Activated naive CD4-positive, alpha-beta T cell treated with anti-CD3 and anti-CD28 coated beads for 36 hours (primary cell): ENCODE data around the gene HSPA12B. TPM values are rescaled to one million over a fixed set of nuclear protein-coding genes. Genes with fewer than 3 reads are reported as not detected.

Source experiments
- CTCF ChIA-PET: fragments of 350-600 bp; sonication (Branson Sonifier 250); formaldehyde crosslinking; loops from one replicate; lab custom pipeline; 2021; ENCODE audit warnings: antibody characterized with exemption; lab: Charles Lee
- DNase-seq: peaks from one replicate; pipeline ENCODE4 v3.0.0-alpha.2; 2020
- H3K27ac Mint-ChIP-seq: one replicate; pipeline ENCODE4 v1.8.0; 2021; ENCODE audit warnings: mild to moderate bottlenecking, mixed read lengths
- H3K27me3 Mint-ChIP-seq: one replicate; pipeline ENCODE4 v1.8.0; 2021; ENCODE audit warnings: low read depth, mixed read lengths
- H3K36me3 Mint-ChIP-seq: one replicate; pipeline ENCODE4 v1.8.0; 2021; ENCODE audit warnings: low read depth, mixed read lengths
- H3K4me1 Mint-ChIP-seq: one replicate; pipeline ENCODE4 v1.8.0; 2021; ENCODE audit warnings: low read depth, mixed read lengths
- H3K4me3 Mint-ChIP-seq: one replicate; pipeline ENCODE4 v1.8.0; 2021; ENCODE audit warnings: mild to moderate bottlenecking, moderate library complexity, mixed read lengths
- H3K9me3 Mint-ChIP-seq: one replicate; pipeline ENCODE4 v1.8.0; 2021; ENCODE audit warnings: mixed read lengths
- intact Hi-C: fragments of 100-400 bp; cut with micrococcal nuclease; formaldehyde crosslinking; loops from one replicate; pipeline ENCODE4 v1.15.1; 2023
- total RNA-seq, 2 experiments: library from RNA; stranded (reverse); gene quantifications; one replicate each; pipeline ENCODE4 v1.2.3, GENCODE V29; 2021

HSPA12B gene
- total RNA-seq, 2 experiments from 2014 or later = not detected

GRCh38 chr20:3734111-3734843 is 1.8 kb downstream of the HSPA12B start:
- Mint-ChIP-seq H3K27ac (no peak overlapping the region), H3K4me1 (no peaks in the 10 kb centered on the region), H3K9me3 (no peaks in the 10 kb centered on the region), H3K36me3 (no peaks in the 10 kb centered on the region), H3K4me3 (no peak overlapping the region), H3K27me3 (peaks cover 29% of the 10 kb centered on the region)
- CTCF ChIA-PET = interaction anchor here (2.3 kb wide), 1 partner anchor 23 kb away, joined by 7 read pairs; no protein-coding TSS in a partner anchor
- no peak for DNase-seq
- intact Hi-C loops = no loop called here

- Mint-ChIP-seq H3K27ac (no peak overlapping the region), H3K9me3 (no peaks in the 10 kb centered on the region), H3K36me3 (no peaks in the 10 kb centered on the region), H3K27me3 (peaks cover 23% of the 10 kb centered on the region), H3K4me3 (no peak overlapping the region), H3K4me1 (no peaks in the 10 kb centered on the region)
- intact Hi-C loops = no loop called here
- CTCF ChIA-PET = interaction anchor here (1.1 to 2.3 kb wide), 2 partner anchors 14 to 25 kb away, joined by 3 to 7 read pairs; no protein-coding TSS in a partner anchor
- no peak for DNase-seq
Observed at GRCh38 chr20:3735768-3736167, 3.3 kb downstream of the HSPA12B start.

- no peak overlapping the region for H3K4me3 Mint-ChIP-seq
- CTCF ChIA-PET = interaction anchor here (1.5 kb wide), 1 partner anchor 15 kb away, joined by 3 read pairs; no protein-coding TSS in a partner anchor
- DNase-seq = no peak
- peaks cover 4% of the 10 kb centered on the region for H3K27me3 Mint-ChIP-seq
- no peaks in the 10 kb centered on the region for H3K9me3 Mint-ChIP-seq
- intact Hi-C loops = no loop called here
- H3K27ac Mint-ChIP-seq = no peak overlapping the region
- no peaks in the 10 kb centered on the region for H3K4me1 Mint-ChIP-seq
- H3K36me3 Mint-ChIP-seq = no peaks in the 10 kb centered on the region
Observed at GRCh38 chr20:3738111-3739053, 5.9 kb downstream of the HSPA12B start.

GRCh38 chr20:3739054-3739925 is 6.8 kb downstream of the HSPA12B start:
- Mint-ChIP-seq H3K9me3 (no peaks in the 10 kb centered on the region), H3K4me3 (no peak overlapping the region), H3K36me3 (no peaks in the 10 kb centered on the region), H3K27ac (no peak overlapping the region), H3K27me3 (no peaks in the 10 kb centered on the region), H3K4me1 (no peaks in the 10 kb centered on the region)
- intact Hi-C loops = no loop called here
- CTCF ChIA-PET = interaction anchor here (0.9 to 1.1 kb wide), 2 partner anchors 14 to 116 kb away, joined by 3 to 4 read pairs; no protein-coding TSS in a partner anchor
- no peak for DNase-seq

GRCh38 chr20:3739926-3740451 is 7.5 kb downstream of the HSPA12B start:
- no peak overlapping the region for H3K4me3 Mint-ChIP-seq
- CTCF ChIA-PET = interaction anchor here (0.9 to 2.1 kb wide), 4 partner anchors 11 to 115 kb away, joined by 3 to 9 read pairs (median 5); no protein-coding TSS in a partner anchor
- intact Hi-C loops = no loop called here
- H3K9me3 Mint-ChIP-seq = no peaks in the 10 kb centered on the region
- H3K36me3 Mint-ChIP-seq = no peaks in the 10 kb centered on the region
- H3K27me3 Mint-ChIP-seq = no peaks in the 10 kb centered on the region
- no peak overlapping the region for H3K27ac Mint-ChIP-seq
- peaks cover 4% of the 10 kb centered on the region for H3K4me1 Mint-ChIP-seq
- no peak for DNase-seq

- peaks cover 9% of the 10 kb centered on the region for H3K4me1 Mint-ChIP-seq
- CTCF ChIA-PET = interaction anchor here (0.6 to 2.1 kb wide), 7 partner anchors 10 to 127 kb away, joined by 3 to 9 read pairs (median 3); partner anchors contain the start of gene SIGLEC1
Observed at GRCh38 chr20:3740615-3741301, 8.3 kb downstream of the HSPA12B start.

GRCh38 chr20:3741836-3742458 is 9.5 kb downstream of the HSPA12B start:
- CTCF ChIA-PET = interaction anchor here (0.6 to 2.1 kb wide), 6 partner anchors 9 to 128 kb away, joined by 3 to 9 read pairs (median 3); partner anchors contain the start of gene SIGLEC1
- H3K4me3 Mint-ChIP-seq = no peak overlapping the region
- H3K4me1 Mint-ChIP-seq = peaks cover 9% of the 10 kb centered on the region
- no peaks in the 10 kb centered on the region for H3K9me3 Mint-ChIP-seq
- no peak for DNase-seq
- peaks cover 4% of the 10 kb centered on the region for H3K27me3 Mint-ChIP-seq
- no peaks in the 10 kb centered on the region for H3K36me3 Mint-ChIP-seq
- H3K27ac Mint-ChIP-seq = no peak overlapping the region
- intact Hi-C loops = no loop called here

More at GRCh38 chr20:3740615-3741301, 8.3 kb downstream of the HSPA12B start:
- H3K27me3 Mint-ChIP-seq = no peaks in the 10 kb centered on the region
- DNase-seq = no peak
- no peak overlapping the region for H3K4me3 Mint-ChIP-seq
- no peaks in the 10 kb centered on the region for H3K9me3 Mint-ChIP-seq
- no peak overlapping the region for H3K27ac Mint-ChIP-seq
- no peaks in the 10 kb centered on the region for H3K36me3 Mint-ChIP-seq
- intact Hi-C loops = no loop called here

GRCh38 chr20:3743251-3743650 is 10.8 kb downstream of the HSPA12B start:
- CTCF ChIA-PET = interaction anchor here (1.0 kb wide), 2 partner anchors 32 to 48 kb away, joined by 3 to 9 read pairs; no protein-coding TSS in a partner anchor
- Mint-ChIP-seq H3K27ac (no peak overlapping the region), H3K4me1 (peaks cover 9% of the 10 kb centered on the region), H3K27me3 (peaks cover 4% of the 10 kb centered on the region), H3K4me3 (no peak overlapping the region), H3K9me3 (no peaks in the 10 kb centered on the region), H3K36me3 (no peaks in the 10 kb centered on the region)
- no peak for DNase-seq
- intact Hi-C loops = no loop called here

GRCh38 chr20:3744037-3744436 is 11.6 kb downstream of the HSPA12B start:
- no peaks in the 10 kb centered on the region for H3K36me3 Mint-ChIP-seq
- H3K9me3 Mint-ChIP-seq = no peaks in the 10 kb centered on the region
- H3K27me3 Mint-ChIP-seq = peaks cover 4% of the 10 kb centered on the region
- H3K4me1 Mint-ChIP-seq = peaks cover 9% of the 10 kb centered on the region
- no peak for DNase-seq
- no peak overlapping the region for H3K4me3 Mint-ChIP-seq
- CTCF ChIA-PET = interaction anchor here (1.0 kb wide), 1 partner anchor 49 kb away, joined by 9 read pairs; no protein-coding TSS in a partner anchor
- intact Hi-C loops = no loop called here
- no peak overlapping the region for H3K27ac Mint-ChIP-seq

- no peak overlapping the region for H3K27ac Mint-ChIP-seq
- peaks cover 9% of the 10 kb centered on the region for H3K4me1 Mint-ChIP-seq
- peak overlapping the region; percentile 52 for H3K4me3 Mint-ChIP-seq
- intact Hi-C loops = no loop called here
- CTCF ChIA-PET = interaction anchor here (0.6 to 1.4 kb wide), 4 partner anchors 23 to 492 kb away, joined by 3 to 5 read pairs (median 4); partner anchors contain the start of gene ADISSP
- no peaks in the 10 kb centered on the region for H3K36me3 Mint-ChIP-seq
- peak; percentile 81 for DNase-seq
- H3K9me3 Mint-ChIP-seq = no peaks in the 10 kb centered on the region
- H3K27me3 Mint-ChIP-seq = peaks cover 4% of the 10 kb centered on the region
Observed at GRCh38 chr20:3744806-3745685, 12.6 kb downstream of the HSPA12B start.
